ENCODE data around the gene ADAMTS16. TPM values are rescaled to one million over a fixed set of nuclear protein-coding genes. Genes with fewer than 3 reads are reported as not detected.

ADAMTS16 gene
- total RNA-seq, 2 experiments from 2014 or later = not detected

DNA sequence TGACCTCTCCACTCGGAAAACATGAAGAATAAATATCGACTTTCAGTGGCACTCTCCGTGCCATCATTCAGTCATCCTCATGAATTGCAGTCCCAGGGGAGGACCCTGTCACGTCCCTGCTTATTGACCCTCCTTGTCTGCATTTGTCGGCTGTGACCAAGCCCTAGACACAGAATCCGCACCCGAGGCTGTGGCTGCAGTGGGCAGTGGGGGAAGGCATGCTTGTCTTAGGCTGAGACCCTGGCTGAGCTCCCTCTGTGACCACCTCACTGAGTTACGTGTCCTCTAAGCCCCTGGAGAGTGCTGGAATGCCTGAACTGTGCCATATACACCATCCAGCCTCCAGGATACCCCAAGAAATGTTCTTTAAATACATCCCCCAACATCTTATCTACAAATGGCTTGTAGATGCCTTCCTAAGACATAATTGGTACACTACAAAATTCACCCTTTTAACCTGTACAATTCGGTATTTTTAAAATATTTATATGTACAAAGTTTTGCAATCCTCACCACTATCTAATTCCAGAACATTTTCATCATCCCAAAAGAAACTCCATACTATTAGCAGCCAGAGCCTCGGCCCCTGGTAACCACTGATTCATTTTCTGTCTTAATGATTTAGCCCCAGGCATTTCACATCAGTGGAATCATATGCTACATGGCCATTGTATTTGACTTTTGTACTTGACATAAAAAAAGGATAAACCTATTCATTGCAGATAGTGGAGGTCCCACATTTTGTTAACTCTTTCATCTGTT lies 201.6 kb downstream of the ADAMTS16 start:
- H3K9me3 Mint-ChIP-seq = no peaks in the 10 kb centered on the region
- no peaks in the 10 kb centered on the region for H3K4me1 Mint-ChIP-seq (ENCODE audit: low read depth)
- H3K27me3 Mint-ChIP-seq (ENCODE audit: low read depth) = no peaks in the 10 kb centered on the region
- CTCF ChIA-PET = no interaction called here
- H3K4me3 Mint-ChIP-seq = no peak overlapping the region
- no peak overlapping the region for H3K27ac Mint-ChIP-seq
- intact Hi-C loops (cut with micrococcal nuclease) = no loop called here
- no peak for DNase-seq
- H3K36me3 Mint-ChIP-seq (ENCODE audit: low read depth) = no peaks in the 10 kb centered on the region

DNA sequence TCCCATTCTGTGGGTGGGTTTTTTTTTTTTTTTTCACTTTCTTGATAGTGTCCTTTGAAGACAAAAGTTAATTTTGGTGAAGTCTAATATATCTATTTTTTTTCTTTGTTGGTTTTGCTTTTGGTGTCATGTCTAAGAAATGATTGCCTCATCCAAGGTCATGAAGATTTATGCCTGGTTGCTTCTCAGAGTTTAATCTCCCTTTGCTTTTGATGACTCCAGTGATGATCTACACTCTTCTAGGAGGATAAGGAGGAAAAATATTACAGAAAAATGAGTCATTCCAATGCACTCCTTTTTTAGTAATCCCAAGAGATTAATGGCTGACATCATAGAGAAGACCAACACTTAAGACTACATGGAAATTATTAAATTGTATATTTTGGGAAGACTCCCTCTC lies 202.7 kb downstream of the ADAMTS16 start:
- Mint-ChIP-seq H3K27ac (no peak overlapping the region), H3K4me3 (no peak overlapping the region), H3K4me1 (ENCODE audit: low read depth) (no peaks in the 10 kb centered on the region), H3K36me3 (ENCODE audit: low read depth) (no peaks in the 10 kb centered on the region), H3K27me3 (ENCODE audit: low read depth) (no peaks in the 10 kb centered on the region), H3K9me3 (no peaks in the 10 kb centered on the region)
- intact Hi-C loops (cut with micrococcal nuclease) = no loop called here
- DNase-seq = no peak
- CTCF ChIA-PET = interaction anchor here (0.6 kb wide), 1 partner anchor 442 kb away, joined by 4 read pairs; no protein-coding TSS in a partner anchor

DNA sequence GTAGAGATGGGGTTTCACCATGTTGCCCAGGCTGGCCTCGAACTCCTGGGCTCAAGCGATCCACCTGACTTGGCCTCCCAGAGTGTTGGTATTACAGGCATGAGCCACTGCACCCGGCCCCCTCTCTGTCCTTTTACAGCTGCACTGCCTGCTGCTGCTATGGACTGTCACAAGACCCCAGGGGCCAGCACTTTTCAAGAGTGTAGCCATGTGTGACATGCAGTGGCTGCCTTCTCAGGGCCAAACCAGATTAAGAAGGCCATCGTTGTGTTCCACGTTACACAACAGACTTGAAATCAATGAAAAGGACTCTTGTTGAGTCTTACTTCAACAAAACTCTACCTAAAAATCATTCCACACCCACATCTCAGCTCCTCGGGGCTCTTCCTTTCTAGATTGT lies 203.4 kb downstream of the ADAMTS16 start:
- H3K4me3 Mint-ChIP-seq = no peak overlapping the region
- CTCF ChIA-PET = no interaction called here
- H3K9me3 Mint-ChIP-seq = no peaks in the 10 kb centered on the region
- H3K36me3 Mint-ChIP-seq (ENCODE audit: low read depth) = no peaks in the 10 kb centered on the region
- DNase-seq = no peak
- intact Hi-C loops (cut with micrococcal nuclease) = no loop called here
- H3K27me3 Mint-ChIP-seq (ENCODE audit: low read depth) = no peaks in the 10 kb centered on the region
- peaks cover 3% of the 10 kb centered on the region for H3K4me1 Mint-ChIP-seq (ENCODE audit: low read depth)
- H3K27ac Mint-ChIP-seq = no peak overlapping the region

DNA sequence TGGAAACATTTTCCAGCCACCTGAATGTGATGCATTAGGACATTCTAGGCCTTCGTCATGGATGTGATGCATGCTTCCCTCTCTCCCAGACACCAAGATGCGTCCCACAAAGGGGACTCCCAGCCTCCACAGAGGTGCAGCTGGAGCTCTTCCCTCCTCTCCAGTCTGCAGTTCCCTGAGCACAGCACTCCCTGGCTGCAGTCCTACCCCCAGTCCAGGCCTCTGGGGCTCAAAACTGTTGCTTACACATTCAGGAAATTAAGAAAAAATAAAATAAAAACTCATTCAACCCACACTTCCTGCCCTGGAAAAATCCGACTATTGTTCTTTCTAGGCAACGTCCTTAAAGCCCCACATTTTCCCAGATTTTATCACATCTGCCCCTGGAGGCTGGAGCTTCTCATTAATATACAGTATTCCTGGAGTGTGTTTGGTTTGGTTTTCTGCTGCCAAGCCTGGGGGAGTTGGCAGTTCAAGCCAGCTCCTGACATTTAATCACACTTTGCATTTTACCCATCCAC lies 204.0 kb downstream of the ADAMTS16 start:
- CTCF ChIA-PET = no interaction called here
- DNase-seq = no peak
- H3K4me1 Mint-ChIP-seq (ENCODE audit: low read depth) = peaks cover 3% of the 10 kb centered on the region
- no peaks in the 10 kb centered on the region for H3K36me3 Mint-ChIP-seq (ENCODE audit: low read depth)
- no peaks in the 10 kb centered on the region for H3K27me3 Mint-ChIP-seq (ENCODE audit: low read depth)
- H3K4me3 Mint-ChIP-seq = no peak overlapping the region
- H3K27ac Mint-ChIP-seq = no peak overlapping the region
- intact Hi-C loops (cut with micrococcal nuclease) = no loop called here
- H3K9me3 Mint-ChIP-seq = no peaks in the 10 kb centered on the region

DNA sequence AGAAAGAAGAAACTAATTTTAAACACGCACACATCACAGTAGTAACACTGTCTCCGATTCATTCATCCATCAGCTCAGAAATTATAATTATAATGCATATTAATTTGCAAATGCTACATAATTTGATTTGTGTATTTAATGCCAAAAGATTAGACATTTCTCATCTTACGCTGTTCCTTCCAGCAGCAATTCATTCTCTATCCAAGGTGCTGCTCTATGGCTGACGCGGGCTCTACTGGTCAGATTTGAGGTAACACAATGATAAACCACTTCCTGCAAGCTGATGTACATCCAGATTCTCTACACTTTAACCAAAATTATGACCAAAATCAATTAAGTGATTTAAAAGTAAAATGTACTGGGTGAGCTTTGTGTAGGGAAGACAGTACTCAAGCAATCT lies 204.5 kb downstream of the ADAMTS16 start:
- intact Hi-C loops (cut with micrococcal nuclease) = no loop called here
- no peak for DNase-seq
- no peak overlapping the region for H3K4me3 Mint-ChIP-seq
- no peak overlapping the region for H3K27ac Mint-ChIP-seq
- no peaks in the 10 kb centered on the region for H3K36me3 Mint-ChIP-seq (ENCODE audit: low read depth)
- H3K27me3 Mint-ChIP-seq (ENCODE audit: low read depth) = peaks cover 2% of the 10 kb centered on the region
- CTCF ChIA-PET = no interaction called here
- H3K9me3 Mint-ChIP-seq = no peaks in the 10 kb centered on the region
- H3K4me1 Mint-ChIP-seq (ENCODE audit: low read depth) = peaks cover 3% of the 10 kb centered on the region

DNA sequence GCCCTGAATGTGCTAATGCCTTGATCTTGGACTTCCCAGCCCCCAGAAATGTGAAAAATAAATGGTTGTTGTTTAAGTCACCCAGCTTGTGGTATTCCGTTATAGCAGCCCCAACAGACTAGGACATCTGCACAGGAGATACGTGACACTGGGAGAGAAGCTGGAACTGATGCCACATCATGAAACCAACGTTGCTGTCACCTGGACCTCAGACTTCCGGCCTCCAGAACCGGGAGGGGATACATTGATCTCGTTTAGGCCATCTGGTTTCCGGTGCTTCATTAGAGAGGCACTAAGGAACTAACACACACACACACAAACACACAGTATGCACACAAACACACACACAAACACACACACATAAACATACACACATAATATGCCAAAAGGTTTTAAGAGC lies 207.3 kb downstream of the ADAMTS16 start:
- no peaks in the 10 kb centered on the region for H3K36me3 Mint-ChIP-seq (ENCODE audit: low read depth)
- no peak overlapping the region for H3K27ac Mint-ChIP-seq
- CTCF ChIA-PET = no interaction called here
- peaks cover 4% of the 10 kb centered on the region for H3K27me3 Mint-ChIP-seq (ENCODE audit: low read depth)
- H3K4me3 Mint-ChIP-seq = no peak overlapping the region
- peaks cover 3% of the 10 kb centered on the region for H3K4me1 Mint-ChIP-seq (ENCODE audit: low read depth)
- intact Hi-C loops (cut with micrococcal nuclease) = no loop called here
- H3K9me3 Mint-ChIP-seq = no peaks in the 10 kb centered on the region
- no peak for DNase-seq

DNA sequence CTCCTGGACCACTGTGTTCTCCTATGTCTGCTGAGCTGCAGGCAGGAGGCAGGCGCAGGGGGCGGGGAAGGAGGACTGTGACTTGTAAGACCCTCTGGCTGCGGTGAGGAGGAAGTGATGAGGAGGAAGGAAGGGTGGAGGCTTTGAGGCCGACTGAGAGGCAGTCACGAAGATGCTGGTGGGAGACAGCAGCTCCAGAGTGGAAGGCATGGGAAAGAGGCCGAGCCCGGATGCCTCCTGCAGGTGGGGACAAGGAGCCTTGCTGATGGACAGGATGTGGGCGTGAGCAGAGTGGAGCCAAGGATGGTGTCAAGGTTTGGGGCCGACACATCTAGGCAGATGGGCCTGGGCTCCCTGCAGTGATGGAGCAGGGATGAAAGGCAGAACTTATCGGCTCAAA lies 208.0 kb downstream of the ADAMTS16 start:
- DNase-seq = no peak
- no peaks in the 10 kb centered on the region for H3K36me3 Mint-ChIP-seq (ENCODE audit: low read depth)
- intact Hi-C loops (cut with micrococcal nuclease) = no loop called here
- H3K27me3 Mint-ChIP-seq (ENCODE audit: low read depth) = peaks cover 4% of the 10 kb centered on the region
- H3K9me3 Mint-ChIP-seq = no peaks in the 10 kb centered on the region
- peaks cover 3% of the 10 kb centered on the region for H3K4me1 Mint-ChIP-seq (ENCODE audit: low read depth)
- no peak overlapping the region for H3K27ac Mint-ChIP-seq
- H3K4me3 Mint-ChIP-seq = no peak overlapping the region
- CTCF ChIA-PET = interaction anchor here (0.6 kb wide), 1 partner anchor 105 kb away, joined by 3 read pairs; no protein-coding TSS in a partner anchor

DNA sequence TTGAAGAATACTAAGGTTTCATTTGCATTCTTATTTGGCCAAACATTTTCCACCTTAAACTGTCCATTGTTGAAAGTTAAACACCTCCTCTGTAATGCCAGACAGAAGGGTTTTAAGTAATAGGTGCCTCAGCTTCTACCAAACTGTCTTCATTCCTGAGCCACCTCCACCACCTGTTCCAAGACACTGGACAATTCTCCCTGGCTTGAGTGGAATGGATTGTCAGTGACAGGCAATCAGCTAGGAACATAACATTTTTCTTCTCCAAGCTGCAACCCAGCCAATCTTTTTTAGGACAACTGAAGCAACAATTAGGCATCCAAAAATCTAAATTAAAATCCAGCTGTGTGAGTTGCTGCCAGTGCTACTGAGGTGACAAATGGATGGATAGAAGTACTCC lies 208.4 kb downstream of the ADAMTS16 start:
- no peak overlapping the region for H3K27ac Mint-ChIP-seq
- peaks cover 3% of the 10 kb centered on the region for H3K4me1 Mint-ChIP-seq (ENCODE audit: low read depth)
- no peaks in the 10 kb centered on the region for H3K9me3 Mint-ChIP-seq
- intact Hi-C loops (cut with micrococcal nuclease) = no loop called here
- no peak for DNase-seq
- CTCF ChIA-PET = interaction anchor here (0.6 kb wide), 1 partner anchor 104 kb away, joined by 3 read pairs; no protein-coding TSS in a partner anchor
- H3K4me3 Mint-ChIP-seq = no peak overlapping the region
- no peaks in the 10 kb centered on the region for H3K36me3 Mint-ChIP-seq (ENCODE audit: low read depth)
- peaks cover 4% of the 10 kb centered on the region for H3K27me3 Mint-ChIP-seq (ENCODE audit: low read depth)

DNA sequence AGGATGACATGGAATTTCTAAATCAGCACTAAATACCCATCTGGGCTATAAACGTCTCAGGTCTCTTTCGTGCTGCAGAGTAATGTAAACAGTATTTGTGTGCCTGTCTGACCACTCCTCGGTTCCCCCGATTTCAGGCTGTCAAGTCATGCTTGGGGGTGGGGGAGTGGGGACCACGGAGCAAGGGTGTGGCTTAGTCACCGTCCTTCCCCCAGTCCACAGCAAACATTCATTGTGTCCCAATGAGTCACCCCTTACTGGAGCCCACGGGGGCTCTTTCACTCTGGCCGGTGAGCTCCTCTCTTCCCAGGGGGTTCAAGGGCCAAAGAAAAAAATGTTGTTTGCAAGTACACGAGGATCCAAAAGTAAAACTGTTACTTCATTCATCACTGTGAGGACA lies 210.0 kb downstream of the ADAMTS16 start:
- CTCF ChIA-PET = no interaction called here
- H3K9me3 Mint-ChIP-seq = no peaks in the 10 kb centered on the region
- no peak for DNase-seq
- H3K36me3 Mint-ChIP-seq (ENCODE audit: low read depth) = no peaks in the 10 kb centered on the region
- peaks cover 3% of the 10 kb centered on the region for H3K4me1 Mint-ChIP-seq (ENCODE audit: low read depth)
- H3K4me3 Mint-ChIP-seq = no peak overlapping the region
- intact Hi-C loops (cut with micrococcal nuclease) = no loop called here
- H3K27me3 Mint-ChIP-seq (ENCODE audit: low read depth) = peaks cover 4% of the 10 kb centered on the region
- H3K27ac Mint-ChIP-seq = no peak overlapping the region

DNA sequence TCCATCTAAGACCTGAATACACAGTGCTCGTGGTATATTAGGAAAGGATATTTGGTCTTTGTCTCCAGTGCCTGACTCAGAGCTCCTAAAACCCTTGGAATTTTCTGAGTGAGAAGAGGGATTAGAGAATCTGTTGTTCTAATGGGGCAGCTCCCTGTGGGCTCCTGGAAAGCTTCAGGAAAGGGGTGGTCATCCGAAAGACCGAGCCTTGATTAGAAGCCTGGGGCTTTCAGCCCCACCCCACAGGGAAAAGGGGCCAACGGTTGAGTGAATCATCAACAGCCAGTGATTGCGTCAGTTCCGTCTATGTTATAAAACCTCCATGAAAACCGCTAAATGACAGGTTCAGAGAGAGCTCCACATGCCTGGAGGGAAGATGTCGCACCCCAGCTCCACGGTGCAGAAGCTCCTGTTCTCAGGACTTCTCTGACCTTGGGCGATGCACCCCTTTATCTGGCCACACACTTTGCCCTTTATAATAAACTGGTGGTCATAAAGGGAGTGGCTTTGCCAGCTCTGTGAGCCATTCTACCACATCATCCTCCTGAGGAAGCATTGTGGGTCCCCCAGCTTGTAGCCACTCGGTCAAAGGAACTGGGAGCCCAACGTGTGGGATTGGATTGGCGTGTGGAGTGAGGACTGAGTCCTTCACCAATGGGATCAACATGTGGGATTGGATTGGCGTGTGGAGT lies 211.3 kb downstream of the ADAMTS16 start:
- H3K9me3 Mint-ChIP-seq = no peaks in the 10 kb centered on the region
- peaks cover 4% of the 10 kb centered on the region for H3K27me3 Mint-ChIP-seq (ENCODE audit: low read depth)
- no peak overlapping the region for H3K27ac Mint-ChIP-seq
- peaks cover 3% of the 10 kb centered on the region for H3K4me1 Mint-ChIP-seq (ENCODE audit: low read depth)
- DNase-seq = no peak
- no peaks in the 10 kb centered on the region for H3K36me3 Mint-ChIP-seq (ENCODE audit: low read depth)
- intact Hi-C loops (cut with micrococcal nuclease) = no loop called here
- CTCF ChIA-PET = no interaction called here
- no peak overlapping the region for H3K4me3 Mint-ChIP-seq

DNA sequence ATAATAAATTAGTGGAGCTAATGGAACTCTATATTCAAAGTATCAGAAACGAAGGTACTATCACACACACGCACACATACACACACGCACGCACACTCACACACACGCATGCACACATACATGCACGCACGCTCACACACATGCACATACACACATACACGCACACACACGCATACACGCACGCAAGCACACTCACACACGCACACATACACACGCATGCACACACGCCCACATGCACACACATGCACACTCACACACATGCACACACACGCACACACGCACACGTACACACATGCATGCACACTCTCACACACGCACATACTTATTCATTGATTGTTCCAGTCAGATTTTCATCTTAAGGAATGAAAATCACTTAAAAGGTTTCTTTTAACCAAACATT lies 212.5 kb downstream of the ADAMTS16 start:
- H3K4me3 Mint-ChIP-seq = no peak overlapping the region
- no peaks in the 10 kb centered on the region for H3K36me3 Mint-ChIP-seq (ENCODE audit: low read depth)
- intact Hi-C loops (cut with micrococcal nuclease) = no loop called here
- H3K9me3 Mint-ChIP-seq = no peaks in the 10 kb centered on the region
- no peak for DNase-seq
- peaks cover 4% of the 10 kb centered on the region for H3K27me3 Mint-ChIP-seq (ENCODE audit: low read depth)
- no peak overlapping the region for H3K27ac Mint-ChIP-seq
- CTCF ChIA-PET = no interaction called here
- peaks cover 3% of the 10 kb centered on the region for H3K4me1 Mint-ChIP-seq (ENCODE audit: low read depth)

DNA sequence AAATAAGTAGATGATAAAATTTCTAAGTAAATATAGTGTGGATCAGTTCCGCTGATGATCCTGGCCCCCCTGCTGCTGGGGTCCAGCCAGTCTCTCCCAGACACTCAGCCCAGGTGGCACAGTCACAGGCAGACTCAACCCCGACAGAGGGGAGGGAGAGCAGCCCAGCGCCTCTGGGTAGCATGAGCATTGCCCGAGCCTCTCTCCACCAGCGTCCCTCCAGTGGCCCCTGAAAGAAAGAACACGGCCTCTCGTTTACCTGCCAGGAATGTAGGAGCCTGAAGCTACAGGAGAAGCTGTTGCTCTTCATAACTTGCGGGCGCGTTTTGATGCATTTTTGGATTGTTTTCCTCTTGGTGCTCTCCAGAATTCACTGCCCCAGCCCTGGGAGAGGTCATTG lies 213.6 kb downstream of the ADAMTS16 start:
- H3K9me3 Mint-ChIP-seq = no peaks in the 10 kb centered on the region

DNA sequence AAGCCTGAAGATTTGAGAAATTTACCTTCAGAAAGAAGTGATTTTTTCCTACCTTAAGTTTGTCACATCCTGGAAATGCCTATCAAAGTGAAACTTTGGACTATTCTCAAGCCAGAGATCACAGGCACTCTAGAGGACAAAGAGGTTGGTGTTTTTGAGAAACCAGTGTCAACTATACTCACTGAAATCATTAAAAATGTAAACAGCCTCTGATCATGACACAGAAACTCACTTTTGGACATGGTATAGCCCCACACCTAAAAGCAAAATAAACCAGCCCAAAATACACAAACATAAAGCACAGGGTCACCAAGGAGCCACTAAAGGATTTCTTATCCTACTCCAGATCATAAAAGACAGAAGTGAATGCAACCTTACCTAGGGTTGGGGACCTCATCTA lies 216.6 kb downstream of the ADAMTS16 start:
- no peaks in the 10 kb centered on the region for H3K4me1 Mint-ChIP-seq (ENCODE audit: low read depth)
- no peak for DNase-seq

More for the DNA sequence above, 213.6 kb downstream of the ADAMTS16 start:
- H3K36me3 Mint-ChIP-seq (ENCODE audit: low read depth) = no peaks in the 10 kb centered on the region
- no peaks in the 10 kb centered on the region for H3K4me1 Mint-ChIP-seq (ENCODE audit: low read depth)
- no peak overlapping the region for H3K4me3 Mint-ChIP-seq
- CTCF ChIA-PET = no interaction called here
- intact Hi-C loops (cut with micrococcal nuclease) = no loop called here
- peaks cover 4% of the 10 kb centered on the region for H3K27me3 Mint-ChIP-seq (ENCODE audit: low read depth)
- no peak overlapping the region for H3K27ac Mint-ChIP-seq
- no peak for DNase-seq

More for the DNA sequence above, 216.6 kb downstream of the ADAMTS16 start:
- Mint-ChIP-seq H3K27ac (no peak overlapping the region), H3K9me3 (no peaks in the 10 kb centered on the region), H3K27me3 (ENCODE audit: low read depth) (no peaks in the 10 kb centered on the region), H3K4me3 (no peak overlapping the region), H3K36me3 (ENCODE audit: low read depth) (no peaks in the 10 kb centered on the region)
- intact Hi-C loops (cut with micrococcal nuclease) = no loop called here
- CTCF ChIA-PET = no interaction called here

Measured in activated naive CD4-positive, alpha-beta T cell treated with anti-CD3 and anti-CD28 coated beads for 36 hours (primary cell).